HG03460 (cell line): Measurements from ENCODE around the gene CCL5.

Experiments
- ATAC-seq: cut with Tn5 transposase; IDR thresholded peaks from one replicate; pipeline ENCODE4 v1.9.1; 2021; ENCODE audit not compliant: unreplicated experiment

CCL5 gene

DNA sequence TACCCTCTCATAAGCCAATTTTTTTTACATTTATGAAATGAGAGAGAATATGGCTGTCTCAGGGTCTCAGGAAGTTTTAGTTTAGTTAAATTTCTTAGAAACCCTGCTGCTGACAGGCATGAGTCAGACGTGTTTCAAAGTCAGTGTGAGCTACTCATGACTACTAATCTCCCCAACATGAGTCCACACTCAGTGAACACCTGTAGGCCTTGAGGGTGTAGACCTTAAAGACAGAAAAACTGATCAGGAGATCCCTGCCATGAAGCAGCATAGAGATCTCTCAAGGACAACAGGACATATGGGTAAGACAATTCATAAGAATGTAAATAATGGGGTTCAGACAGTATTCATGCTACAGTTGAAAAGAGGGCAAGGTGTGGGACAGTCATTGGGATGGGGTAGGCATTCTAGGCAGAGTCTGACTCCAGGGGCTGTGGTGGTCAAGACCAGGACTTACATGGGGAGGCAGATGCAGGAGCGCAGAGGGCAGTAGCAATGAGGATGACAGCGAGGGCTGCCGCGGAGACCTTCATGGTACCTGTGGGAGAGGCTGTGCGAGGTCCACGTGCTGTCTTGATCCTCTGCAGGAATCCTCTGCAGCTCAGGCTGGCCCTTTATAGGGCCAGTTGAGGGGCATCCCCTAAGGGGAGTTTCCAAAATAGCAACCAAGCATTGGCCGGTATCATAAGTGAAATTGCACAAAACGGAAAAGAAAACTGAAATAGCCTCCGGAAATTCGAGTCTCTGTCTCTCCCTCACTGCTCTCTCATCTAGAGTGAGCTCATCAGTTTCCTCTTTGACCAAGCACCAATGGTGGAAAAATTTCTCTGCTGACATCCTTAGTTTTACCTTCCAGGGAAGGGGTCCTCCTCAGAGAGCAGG is at the start of gene CCL5:
Gene CCL5, minus strand, starts transcription at position 588 of the 882 bp plus-strand sequence.
- peak; percentile 86 for ATAC-seq

DNA sequence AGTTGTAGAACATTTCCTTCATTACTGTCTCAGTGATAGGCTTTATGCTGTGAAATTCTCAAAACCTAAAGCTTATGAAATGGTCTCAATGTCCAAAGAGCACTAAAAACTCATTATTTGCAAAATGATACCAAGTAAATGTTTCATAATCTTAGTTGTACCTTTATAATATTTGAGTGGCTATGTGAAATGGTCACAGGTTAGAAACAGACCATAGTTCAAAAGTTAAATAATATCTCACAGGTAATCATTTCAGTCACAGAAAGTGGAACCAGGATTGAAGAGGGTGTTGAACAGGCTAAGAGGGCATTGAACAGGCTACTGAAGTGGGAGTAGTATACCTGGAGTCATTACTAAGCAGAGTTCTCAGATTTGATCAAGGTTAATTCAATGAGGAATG is 47.6 kb upstream of the CCL5 start:
- no peak for ATAC-seq

DNA sequence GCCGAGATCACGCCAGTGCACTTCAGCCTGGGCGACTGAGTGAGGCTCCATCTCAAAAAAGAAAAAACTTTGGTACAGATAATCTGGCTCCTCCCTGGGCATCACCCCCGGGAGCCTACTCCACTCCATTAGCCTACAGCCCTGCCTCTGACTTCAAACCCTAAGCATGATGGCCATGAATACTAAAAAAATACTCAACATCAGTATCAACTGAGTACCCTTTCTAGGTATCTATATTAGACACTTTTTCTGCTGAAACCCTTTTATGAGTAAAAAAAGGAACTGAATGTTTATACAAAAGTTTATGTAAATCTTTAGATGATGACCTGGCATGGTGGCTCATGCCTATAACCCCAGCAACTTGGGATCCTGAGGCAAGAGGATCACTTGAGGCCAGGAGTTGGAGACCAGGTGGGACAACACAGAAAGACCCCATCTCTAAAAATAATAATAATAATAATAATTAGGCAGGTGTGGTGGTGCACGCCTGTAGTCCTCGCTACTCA is 43.5 kb upstream of the CCL5 start:
- no peak for ATAC-seq

DNA sequence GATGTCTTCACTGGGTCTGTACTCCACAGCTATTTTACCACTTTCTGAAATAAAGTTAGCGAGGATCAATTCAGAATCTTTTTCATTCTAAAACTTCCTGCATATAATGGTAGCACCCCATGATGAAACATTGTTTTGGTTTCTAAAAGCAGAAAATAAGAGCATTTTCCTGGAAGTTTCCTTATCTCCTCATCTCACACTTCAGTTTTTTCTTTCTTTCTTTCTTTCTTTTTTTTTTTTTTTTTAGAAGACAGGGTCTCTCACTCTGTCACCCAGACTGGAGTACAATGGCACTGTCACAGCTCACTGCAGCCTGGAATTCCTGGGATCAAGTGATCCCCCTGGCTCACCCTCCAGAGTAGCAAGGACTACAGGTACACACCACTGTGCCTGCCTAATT is 40.1 kb upstream of the CCL5 start:
- no peak for ATAC-seq

DNA sequence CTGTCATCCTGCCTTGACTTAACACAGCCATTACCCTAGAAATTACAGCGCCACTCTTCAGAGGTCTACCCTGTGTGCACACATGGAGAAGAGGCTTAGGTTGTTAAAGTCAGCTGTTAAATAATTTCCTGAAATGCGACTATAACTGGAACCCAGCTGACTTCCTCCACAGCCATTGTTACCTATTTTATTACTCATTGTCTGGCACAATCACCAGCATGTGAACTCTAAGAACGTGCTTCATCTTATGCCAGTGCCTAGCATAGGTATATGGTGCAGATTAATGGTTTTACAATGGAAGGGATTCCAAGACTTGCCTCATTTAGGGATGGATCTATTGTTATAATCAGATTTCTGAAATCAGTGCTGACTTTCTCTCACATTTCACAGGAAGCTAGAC is 38.5 kb upstream of the CCL5 start:
- ATAC-seq: no peak

DNA sequence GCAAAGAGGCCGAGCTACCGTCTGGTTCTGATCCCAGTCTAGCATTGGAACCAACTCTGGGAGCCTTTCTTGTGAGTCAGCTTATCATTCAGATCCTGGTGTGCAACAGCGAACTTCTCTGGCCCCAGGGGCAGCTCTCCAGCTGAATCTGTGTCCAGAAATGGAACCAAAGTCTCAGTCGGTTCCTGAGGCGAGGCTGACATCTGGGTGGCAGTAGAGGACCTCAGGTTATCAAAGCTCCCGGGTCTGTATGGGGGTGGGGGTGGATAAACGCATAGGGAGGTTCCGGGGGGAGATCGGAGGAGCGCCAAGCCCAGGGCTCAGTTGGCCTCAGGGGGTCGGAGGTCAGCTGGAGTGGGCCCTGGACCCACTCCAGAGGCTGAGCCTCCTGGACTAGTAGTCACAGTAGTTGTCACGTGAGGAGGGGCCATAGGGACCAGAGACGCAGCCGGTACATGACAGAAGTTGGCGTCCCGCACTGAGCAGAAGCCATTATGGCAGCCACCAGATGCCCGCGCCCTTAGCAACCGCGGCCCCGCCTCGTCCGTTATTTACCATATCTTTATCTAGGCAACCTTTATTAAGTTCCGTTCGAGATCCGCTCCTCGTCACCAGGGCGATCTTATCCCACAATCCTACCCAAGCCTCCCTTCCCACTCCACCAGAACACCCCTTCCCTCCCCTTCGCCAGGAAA is 37.5 kb upstream of the CCL5 start:
- ATAC-seq: no peak

DNA sequence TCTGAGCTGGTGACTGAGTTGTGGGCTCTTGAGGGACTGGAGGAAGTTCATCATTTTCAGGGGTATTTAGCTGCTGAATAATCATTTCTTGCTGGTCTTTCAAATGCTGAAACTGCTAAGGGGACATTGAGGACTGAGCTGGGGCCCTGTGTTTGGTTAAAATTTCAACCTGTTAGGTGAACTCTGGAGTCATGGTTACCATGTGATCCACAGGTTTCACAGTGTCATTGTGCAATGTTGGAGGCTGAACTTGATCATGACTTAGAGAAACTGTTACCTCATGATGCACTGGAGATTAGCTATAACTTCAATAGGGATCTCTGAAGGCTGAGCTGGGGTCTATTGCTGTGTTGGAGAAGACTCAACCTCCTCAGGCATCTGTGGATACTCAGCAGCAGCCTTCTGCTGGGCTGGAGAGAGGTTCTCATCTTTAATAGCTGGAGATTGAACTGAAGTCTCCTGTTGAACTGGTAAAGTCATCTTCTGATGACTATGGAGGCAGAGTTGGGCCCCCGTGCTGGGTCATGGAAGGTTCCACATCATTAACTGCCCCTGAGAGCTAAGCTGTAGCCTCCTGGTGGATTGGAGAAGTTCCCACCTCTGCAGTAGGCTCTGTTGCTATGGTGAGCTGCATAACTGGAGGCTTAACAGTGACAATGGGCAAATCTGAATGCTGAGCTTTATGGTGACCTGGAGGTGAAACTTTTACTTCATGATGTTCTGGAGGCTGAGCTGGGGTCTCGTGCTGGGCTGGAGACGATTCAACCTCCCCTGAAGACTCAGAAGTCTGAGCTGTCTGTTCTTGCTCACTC is 35.2 kb upstream of the CCL5 start:
- ATAC-seq: no peak

DNA sequence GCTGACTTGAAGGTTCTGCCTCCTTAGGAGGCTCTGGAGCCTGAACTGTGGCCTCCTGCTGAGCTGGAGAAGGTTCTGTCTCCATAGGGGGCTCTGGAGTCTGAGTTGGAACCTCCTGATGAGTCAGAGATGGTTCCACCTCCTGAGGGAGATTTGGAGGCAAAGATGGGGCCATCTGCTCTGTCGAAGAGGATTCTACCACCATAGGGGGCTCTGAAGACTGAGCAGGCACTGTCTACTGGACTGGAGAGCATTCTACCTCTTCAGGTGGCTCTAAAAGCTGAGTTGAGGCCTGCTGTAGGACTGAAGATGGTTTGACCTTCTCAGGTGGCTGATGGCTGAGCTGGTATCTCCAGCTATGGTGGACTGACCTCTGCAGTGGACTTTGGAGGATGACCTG is 34.2 kb upstream of the CCL5 start:
- ATAC-seq: no peak

DNA sequence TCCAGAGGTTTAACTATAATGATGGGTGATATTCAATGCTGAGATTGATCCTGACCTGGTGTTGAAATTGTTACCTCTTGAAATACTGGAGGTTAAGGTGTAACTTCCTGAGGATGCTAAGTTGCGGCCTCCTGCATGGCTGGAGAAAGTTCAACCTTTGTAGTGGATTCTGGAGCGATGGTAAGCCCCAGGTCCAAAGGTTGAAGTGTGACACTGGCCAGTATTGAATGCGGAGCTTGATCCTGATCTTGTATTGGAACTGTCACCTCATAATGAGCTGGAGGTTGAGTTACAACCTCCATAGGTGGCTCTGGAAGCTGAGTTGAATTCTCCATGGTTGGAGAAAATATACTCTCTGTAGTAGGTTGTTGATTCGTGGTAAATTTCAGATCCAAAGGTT is 33.4 kb upstream of the CCL5 start:
- ATAC-seq: no peak

DNA sequence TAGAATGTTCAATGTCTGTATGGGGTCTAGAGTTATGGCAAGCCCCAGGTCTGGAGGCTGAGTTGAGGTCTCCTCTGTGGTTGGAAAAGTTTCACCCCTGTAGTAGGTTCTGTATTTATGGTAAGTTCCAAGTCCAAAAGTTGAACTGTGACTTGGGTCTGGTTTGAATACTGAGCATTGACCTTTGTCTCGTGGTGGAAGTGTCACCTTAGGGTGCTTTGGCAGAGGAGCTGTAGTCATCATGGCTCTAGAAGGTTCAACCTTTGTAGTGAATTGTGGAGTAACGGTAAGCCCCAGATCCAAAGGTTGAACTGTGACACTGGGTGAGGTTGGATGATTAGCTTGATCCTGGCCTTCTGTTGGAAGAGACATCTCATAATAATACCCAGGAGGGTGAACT is 32.8 kb upstream of the CCL5 start:
- ATAC-seq: no peak

DNA sequence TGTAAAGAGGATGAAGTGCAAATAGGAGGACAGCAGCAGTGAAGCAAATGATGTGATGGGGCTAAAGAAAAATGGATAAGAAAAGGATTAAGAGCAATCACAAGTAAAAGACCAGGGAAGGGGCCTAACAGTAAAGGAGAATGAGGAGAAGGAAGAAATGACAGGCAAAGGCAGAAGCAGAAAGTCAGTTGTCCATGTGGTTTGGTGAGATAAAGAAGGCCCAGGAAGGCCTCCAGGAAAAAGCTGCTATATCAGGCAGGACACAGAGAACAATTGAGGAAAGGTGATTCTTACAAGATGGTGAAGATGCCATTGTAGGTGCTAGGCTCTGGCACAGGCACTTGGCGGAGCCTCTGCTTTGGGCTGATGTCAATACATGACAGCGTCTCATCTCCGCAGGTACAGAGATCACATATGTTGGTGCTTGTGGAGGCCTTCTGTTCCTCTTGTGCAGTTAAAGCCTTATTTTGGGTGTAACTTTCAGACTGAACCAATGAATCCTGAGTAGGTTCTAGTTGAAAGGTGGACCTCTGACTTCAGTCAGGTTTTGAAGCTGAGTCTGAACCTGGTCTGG is 32.3 kb upstream of the CCL5 start:
- ATAC-seq: no peak

DNA sequence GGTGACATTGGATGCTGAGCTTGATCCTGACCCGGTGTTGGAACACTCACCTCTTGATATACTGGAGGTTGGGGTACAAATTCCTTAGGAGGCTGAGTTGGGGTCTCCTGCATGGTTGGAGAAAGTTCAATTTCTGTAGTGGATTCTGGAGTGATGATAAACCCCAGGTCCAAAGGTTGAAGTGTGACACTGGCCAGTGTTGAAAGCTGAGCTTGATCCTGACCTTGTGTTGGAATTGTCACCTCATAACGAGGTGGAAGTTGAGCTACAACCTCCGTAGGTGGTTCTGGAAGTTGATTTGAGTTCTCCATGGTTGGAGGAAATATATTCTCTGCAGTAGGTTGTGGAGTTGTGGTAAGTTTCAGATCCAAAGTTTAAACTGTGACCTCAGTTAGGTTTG is 29.2 kb upstream of the CCL5 start:
- no peak for ATAC-seq

DNA sequence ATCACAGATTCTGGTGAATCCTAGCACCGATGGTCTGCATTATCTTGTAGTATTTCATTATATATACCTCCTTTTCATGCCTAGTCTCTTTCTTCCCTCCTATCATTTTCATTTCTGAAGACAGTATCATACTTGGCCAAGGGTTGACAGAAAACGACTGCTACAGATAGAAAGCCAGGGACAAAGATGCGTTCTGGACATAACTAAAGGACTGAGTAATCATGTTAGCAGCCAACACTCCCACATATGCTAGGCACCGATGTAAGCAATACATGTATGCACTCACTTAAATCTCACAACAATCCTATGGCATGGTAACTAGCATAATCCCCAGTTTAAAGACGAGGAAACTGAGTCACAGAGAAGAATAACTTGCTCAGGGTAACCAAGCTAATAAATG is 27.5 kb upstream of the CCL5 start:
- ATAC-seq: no peak

DNA sequence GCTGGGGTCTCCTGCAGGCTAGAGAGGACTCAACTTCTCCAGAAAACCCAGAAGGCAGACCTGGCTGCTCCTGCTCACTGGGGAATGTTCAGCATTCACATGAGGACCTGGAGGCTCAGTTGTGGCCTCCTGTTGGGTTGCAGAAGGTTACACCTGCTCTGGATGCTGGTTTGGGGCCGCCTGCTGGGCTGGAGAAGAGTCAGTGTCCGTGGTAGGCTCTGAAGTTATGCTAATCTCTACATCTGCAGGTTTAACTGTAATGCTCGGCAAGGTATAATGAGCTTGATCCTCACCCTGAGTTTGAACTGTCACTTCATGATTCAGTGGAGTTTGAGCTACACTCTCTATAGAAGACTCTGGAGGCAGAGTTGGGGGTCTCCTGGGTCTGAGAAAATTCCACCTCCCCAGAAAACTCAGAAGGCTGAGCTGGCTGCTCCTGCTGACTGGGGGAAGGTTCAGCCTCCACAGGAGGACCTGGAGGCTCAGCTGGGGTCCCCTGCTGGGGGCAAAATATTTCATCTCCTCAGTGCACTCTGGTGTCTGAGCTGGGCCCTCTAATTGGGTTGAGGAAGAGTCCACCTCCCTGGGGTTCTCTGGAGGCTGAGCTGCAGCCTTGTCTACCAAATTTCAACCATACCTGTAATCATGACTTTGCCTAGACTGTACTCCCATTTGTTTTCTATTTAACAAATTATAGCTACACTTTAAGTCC is 26.9 kb upstream of the CCL5 start:
- no peak for ATAC-seq

DNA sequence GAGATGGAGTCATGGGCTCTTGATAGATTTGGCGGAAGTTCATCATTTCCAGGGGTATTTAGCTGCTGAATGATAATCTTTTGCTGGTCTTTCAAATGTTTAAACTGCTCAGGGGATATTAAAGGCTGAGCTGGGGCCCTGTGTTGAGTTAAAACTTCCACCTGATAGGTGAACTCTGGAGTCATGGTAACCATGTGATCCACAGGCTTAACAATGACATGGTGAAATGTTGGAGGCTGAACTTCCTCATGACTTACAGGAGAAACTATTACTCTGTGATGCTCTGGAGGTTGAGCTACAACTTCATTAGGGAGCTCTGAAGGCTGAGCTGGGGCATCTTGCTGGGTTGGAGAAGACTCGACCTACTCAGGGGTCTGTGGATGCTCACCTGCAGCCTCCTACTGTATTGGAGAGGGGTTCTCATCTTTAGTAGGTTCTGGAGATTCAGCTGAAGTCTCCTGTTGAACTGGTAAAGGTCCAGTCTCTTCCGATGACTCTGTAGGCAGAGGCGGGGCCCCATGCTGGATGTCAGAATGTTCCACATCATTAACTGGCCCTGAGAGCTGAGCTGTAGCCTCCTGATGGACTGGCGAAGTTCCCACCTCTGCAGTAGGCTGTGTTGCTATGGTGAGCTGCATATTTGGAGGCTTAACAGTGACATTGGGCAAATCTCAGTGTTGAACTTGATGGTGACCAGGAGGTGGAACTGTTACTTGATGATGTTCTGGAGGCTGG is 26.2 kb upstream of the CCL5 start:
- ATAC-seq: no peak

DNA sequence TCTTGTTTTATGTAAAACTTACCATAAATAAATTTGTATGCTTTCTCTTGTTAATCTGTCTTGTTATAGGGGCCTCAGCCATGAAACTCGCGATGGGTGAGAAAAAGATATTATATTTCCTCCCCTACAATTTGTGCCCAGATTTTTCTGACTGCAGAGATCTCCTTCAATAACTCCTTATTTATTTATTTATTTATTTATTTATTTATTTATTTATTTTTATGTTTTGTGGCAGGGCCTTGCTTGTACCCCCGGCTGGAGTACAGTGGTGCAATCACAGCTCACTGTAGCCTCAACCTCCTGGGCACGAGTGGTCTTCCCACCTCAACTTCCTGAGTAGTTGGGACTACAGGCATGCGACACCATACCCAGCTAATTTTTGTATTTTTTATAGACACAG is 23.3 kb upstream of the CCL5 start:
- ATAC-seq: no peak

DNA sequence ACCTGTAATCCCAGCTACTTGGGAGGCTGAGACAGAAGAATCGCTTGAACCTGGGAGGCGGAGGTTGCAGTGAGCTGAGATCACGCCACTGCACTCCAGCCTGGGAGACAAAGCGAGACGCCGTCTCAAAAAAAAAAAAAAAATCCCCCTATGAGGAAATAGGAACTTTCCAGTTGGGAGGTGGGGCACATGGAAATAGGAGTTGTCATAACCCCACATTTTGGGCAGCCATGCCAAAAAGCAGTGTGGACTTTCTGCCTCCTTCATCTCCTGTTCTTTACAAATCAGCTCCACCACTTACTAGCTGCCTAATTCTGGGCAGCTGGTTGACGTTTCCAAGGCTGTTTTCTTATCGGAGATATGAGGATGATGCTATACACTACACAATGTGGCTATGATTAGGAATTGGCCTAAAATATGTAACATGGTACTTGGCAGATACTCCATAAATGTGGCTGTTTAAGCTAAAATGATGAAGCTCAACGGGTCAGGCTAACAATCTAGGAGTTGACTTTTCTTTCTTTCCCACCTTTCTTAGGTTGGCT is 21.5 kb upstream of the CCL5 start:
- no peak for ATAC-seq

DNA sequence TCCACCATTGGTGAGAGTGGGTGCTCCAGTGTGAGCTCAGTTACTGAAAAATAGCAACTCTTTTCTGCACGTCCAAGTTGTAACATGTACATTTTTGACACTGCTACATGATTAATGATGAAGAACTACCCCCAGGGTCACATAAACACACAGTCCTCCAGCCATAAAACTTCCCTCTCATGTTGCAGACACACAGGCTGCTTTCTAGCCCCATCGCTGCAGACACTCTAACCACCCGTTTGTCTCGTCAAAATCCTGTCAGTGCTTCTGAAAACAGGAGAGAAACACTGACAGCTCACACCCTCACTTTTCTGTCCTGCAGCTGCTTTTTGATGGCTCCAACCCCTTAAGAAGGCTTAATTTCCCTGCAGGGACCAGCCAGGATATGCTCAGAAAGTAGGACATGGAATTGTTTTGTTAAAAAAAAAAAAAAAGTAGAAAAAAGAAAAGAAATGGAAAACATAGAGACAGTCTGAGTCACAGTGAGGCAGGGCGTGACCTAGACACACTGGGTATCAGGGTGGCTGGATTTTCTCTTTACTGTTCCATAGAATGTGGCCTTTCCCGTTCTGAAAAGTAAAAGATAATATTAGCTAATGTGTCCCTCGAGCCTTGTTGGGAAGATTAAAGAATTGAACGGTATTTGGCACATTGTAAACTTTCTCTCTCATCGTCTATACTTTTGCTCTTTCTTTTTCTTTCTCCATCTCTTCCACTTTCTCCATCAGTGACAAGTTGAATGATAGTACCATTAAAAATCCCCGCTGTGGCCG is 20.7 kb upstream of the CCL5 start:
- ATAC-seq: no peak

DNA sequence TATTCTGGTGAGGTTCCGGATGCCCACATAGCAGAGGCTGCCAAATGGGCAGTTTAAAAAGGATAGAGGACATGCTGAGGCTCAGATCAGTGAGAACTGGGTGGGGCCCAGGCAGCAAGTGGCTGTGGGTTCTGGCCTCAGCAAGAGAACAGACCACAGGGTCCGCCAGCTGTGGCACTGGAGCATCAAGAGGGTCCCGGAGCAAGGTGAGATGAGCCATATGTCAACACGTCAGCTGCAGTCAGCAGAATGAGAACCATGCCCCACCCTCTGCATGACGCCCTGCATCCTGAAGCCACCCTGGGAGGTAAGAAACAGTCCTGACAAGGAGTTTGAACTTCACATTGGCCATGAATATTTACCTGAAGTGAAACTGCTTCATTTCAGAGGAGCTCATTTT is 20.1 kb upstream of the CCL5 start:
- no peak for ATAC-seq
